ENCODE results near the gene OSTM1. TPM values are rescaled to one million over a fixed set of nuclear protein-coding genes. Genes with fewer than 3 reads are reported as not detected.

The OSTM1 gene
- total and polyA plus RNA-seq, 2 donors (not counting 1 experiment from before 2014, with no cell fraction given) = 6.2 to 41.7 TPM

GRCh38 chr6:108106261-108106660 is 31.7 kb upstream of the OSTM1 start:
- ChIA-PET POLR2A (no interaction called here), CTCF (no interaction called here)
- H2AFZ ChIP-seq (ENCODE audit: insufficient read depth, low read depth, low read length, poor library complexity, severe bottlenecking) = no peak overlapping the region
- no peaks in the 10 kb centered on the region for H4K20me1 ChIP-seq (ENCODE audit: control insufficient read depth, insufficient read depth, low read length, poor library complexity, severe bottlenecking)
- H3K79me2 ChIP-seq (ENCODE audit: control insufficient read depth, insufficient read depth, low read length) = no peaks in the 10 kb centered on the region
- H3K9ac ChIP-seq (ENCODE audit: low read length) = no peak overlapping the region
- H3K4me1 Mint-ChIP-seq = no peaks in the 10 kb centered on the region
- no peak overlapping the region for H3K4me3 ChIP-seq (ENCODE audit: control extremely low read depth in 1 of 5, extremely low read depth in 1 of 5, insufficient read depth in 1 of 5, low read depth in 2 of 5, low read length in 4 of 5)
- peaks cover 22% of the 10 kb centered on the region for H3K27me3 Mint-ChIP-seq
- no peak overlapping the region for H3K4me3 Mint-ChIP-seq
- peaks cover 0 to 17% (median 6%) of the 10 kb centered on the region in 4 experiments for H3K27me3 ChIP-seq (replicated peaks in 1 of 4; ENCODE audit: control extremely low read depth in 1 of 4, control insufficient read depth in 3 of 4, insufficient read depth in 4 of 4, low read length in 3 of 4)
- no peak overlapping the region for H3K27ac Mint-ChIP-seq
- no peak overlapping the region for H3K4me2 ChIP-seq (replicated peaks; ENCODE audit: low read depth, low read length, poor library complexity, severe bottlenecking)
- H3K27ac ChIP-seq (ENCODE audit: low read length in 2 of 2) = no peak overlapping the region
- no peaks in the 10 kb centered on the region for H3K9me3 ChIP-seq (ENCODE audit: control extremely low read depth in 1 of 3, control insufficient read depth in 2 of 3, insufficient read depth in 1 of 3, low read length in 2 of 3)
- H3K9me3 Mint-ChIP-seq (ENCODE audit: insufficient read depth) = no peaks in the 10 kb centered on the region
- TF ChIP-seq CTCF (IDR thresholded peaks at IDR 0.05) (no peak), EZH2 (IDR thresholded peaks at IDR 0.05; ENCODE audit: borderline replicate concordance, insufficient read depth, low read depth, low read length, poor library complexity, severe bottlenecking) (no peak)
- no peak for ATAC-seq (ENCODE audit: low read depth)
- no peak for DNase-seq
- intact Hi-C loops (cut with micrococcal nuclease) = no loop called here
- H3K36me3 ChIP-seq (replicated peaks in 1 of 2; ENCODE audit: control extremely low read depth in 1 of 2, control insufficient read depth in 1 of 2, extremely low read depth in 1 of 2, insufficient read depth in 2 of 2, low read length in 1 of 2) = no peaks in the 10 kb centered on the region
- no peaks in the 10 kb centered on the region for H3K4me1 ChIP-seq (ENCODE audit: control insufficient read depth in 2 of 2, insufficient read depth in 2 of 2, low read length in 2 of 2)
- 100% methylated on average over 2 of the region's 5 CpGs for WGBS (ENCODE audit: insufficient coverage)

GRCh38 chr6:108105571-108105970 is 31.0 kb upstream of the OSTM1 start:
- Histone ChIP-seq H3K4me1 (ENCODE audit: control insufficient read depth in 2 of 2, insufficient read depth in 2 of 2, low read length in 2 of 2) (no peaks in the 10 kb centered on the region), H3K4me3 (ENCODE audit: control extremely low read depth in 1 of 5, extremely low read depth in 1 of 5, insufficient read depth in 1 of 5, low read depth in 2 of 5, low read length in 4 of 5) (no peak overlapping the region), H2AFZ (ENCODE audit: insufficient read depth, low read depth, low read length, poor library complexity, severe bottlenecking) (no peak overlapping the region), H3K9me3 (ENCODE audit: control extremely low read depth in 1 of 3, control insufficient read depth in 2 of 3, insufficient read depth in 1 of 3, low read length in 2 of 3) (no peaks in the 10 kb centered on the region), H3K27ac (ENCODE audit: low read length in 2 of 2) (no peak overlapping the region), H3K36me3 (replicated peaks in 1 of 2; ENCODE audit: control extremely low read depth in 1 of 2, control insufficient read depth in 1 of 2, extremely low read depth in 1 of 2, insufficient read depth in 2 of 2, low read length in 1 of 2) (no peaks in the 10 kb centered on the region), H3K79me2 (ENCODE audit: control insufficient read depth, insufficient read depth, low read length) (no peaks in the 10 kb centered on the region), H3K9ac (ENCODE audit: low read length) (no peak overlapping the region), H3K27me3 (replicated peaks in 1 of 4; ENCODE audit: control extremely low read depth in 1 of 4, control insufficient read depth in 3 of 4, insufficient read depth in 4 of 4, low read length in 3 of 4) (peaks cover 0 to 12% (median 5%) of the 10 kb centered on the region in 4 experiments), H4K20me1 (ENCODE audit: control insufficient read depth, insufficient read depth, low read length, poor library complexity, severe bottlenecking) (no peaks in the 10 kb centered on the region), H3K4me2 (replicated peaks; ENCODE audit: low read depth, low read length, poor library complexity, severe bottlenecking) (no peak overlapping the region)
- DNase-seq (no peak), ATAC-seq (ENCODE audit: low read depth) (no peak)
- TF ChIP-seq CTCF (IDR thresholded peaks at IDR 0.05) (no peak), EZH2 (IDR thresholded peaks at IDR 0.05; ENCODE audit: borderline replicate concordance, insufficient read depth, low read depth, low read length, poor library complexity, severe bottlenecking) (no peak)
- no peak overlapping the region for H3K4me3 Mint-ChIP-seq
- H3K9me3 Mint-ChIP-seq (ENCODE audit: insufficient read depth) = no peaks in the 10 kb centered on the region
- H3K4me1 Mint-ChIP-seq = no peaks in the 10 kb centered on the region
- ChIA-PET POLR2A (no interaction called here), CTCF (interaction anchor here (1.5 kb wide), 1 partner anchor 9 kb away, joined by 4 read pairs; no protein-coding TSS in a partner anchor)
- intact Hi-C loops (cut with micrococcal nuclease) = no loop called here
- H3K27me3 Mint-ChIP-seq = peaks cover 17% of the 10 kb centered on the region
- H3K27ac Mint-ChIP-seq = no peak overlapping the region
- no CpG with 5 or more reads among the region's 1 CpG for WGBS (ENCODE audit: insufficient coverage)

Measured in B cell (primary cell).